Fibroblast of lung (primary cell): ENCODE data around the gene STX8. TPM values are rescaled to one million over a fixed set of nuclear protein-coding genes. Genes with fewer than 3 reads are reported as not detected.

ENCODE experiments used
- DNase-seq, 2 donors: peaks; one replicate each; pipeline versions ENCODE4 v3.0.0 to v3.0.0-alpha.2; 2010; ENCODE audit warnings: low read depth in 2 of 2
- H2AFZ ChIP-seq: 2 replicates; pipeline ENCODE4 v1.5.1; 2012; ENCODE audit warnings: low read length, control low read depth, inconsistent platforms
- H3K27ac ChIP-seq: 2 replicates; pipeline ENCODE4 v1.5.1; 2011; ENCODE audit warnings: low read length, control low read depth; ENCODE audit not compliant: insufficient read depth
- H3K27me3 ChIP-seq: 2 replicates; pipeline ENCODE4 v1.5.1; 2011; ENCODE audit warnings: mild to moderate bottlenecking, low read length; ENCODE audit not compliant: control insufficient read depth, insufficient read depth
- H3K36me3 ChIP-seq: 2 replicates; pipeline ENCODE4 v1.5.1; 2011; ENCODE audit warnings: low read length; ENCODE audit not compliant: control insufficient read depth, insufficient read depth
- H3K4me1 ChIP-seq: 2 replicates; pipeline ENCODE4 v1.5.1; 2011; ENCODE audit warnings: low read length; ENCODE audit not compliant: control insufficient read depth, insufficient read depth; ENCODE audit errors: extremely low read depth
- H3K4me2 ChIP-seq: 2 replicates; pipeline ENCODE4 v1.5.1; 2011; ENCODE audit warnings: low read length, control low read depth; ENCODE audit not compliant: insufficient read depth; ENCODE audit errors: extremely low read depth
- H3K4me3 ChIP-seq, 4 experiments: fragments of 200-600 bp in 1 of 4; sonication (generic) in 1 of 4; replicated peaks in 1 of 4; 2 replicates each; pipeline ENCODE4 v1.5.1; 2011 to 2016; ENCODE audit warnings: low read length in 4 of 4, low read depth in 3 of 4, mild to moderate bottlenecking in 3 of 4, control low read depth in 2 of 4, inconsistent platforms in 1 of 4, mixed read lengths in 1 of 4; ENCODE audit not compliant: insufficient read depth in 1 of 4; ENCODE audit errors: control extremely low read depth in 1 of 4
- H3K79me2 ChIP-seq: 2 replicates; pipeline ENCODE4 v1.5.1; 2012; ENCODE audit warnings: mild to moderate bottlenecking, low read length, inconsistent platforms; ENCODE audit not compliant: control insufficient read depth, insufficient read depth
- H3K9ac ChIP-seq: 2 replicates; pipeline ENCODE4 v1.5.1; 2011; ENCODE audit warnings: mild to moderate bottlenecking, low read length, control low read depth; ENCODE audit not compliant: insufficient read depth
- H3K9me3 ChIP-seq: 2 replicates; pipeline ENCODE4 v1.5.1; 2012; ENCODE audit warnings: low read depth, low read length; ENCODE audit not compliant: control insufficient read depth, insufficient read depth
- H4K20me1 ChIP-seq: 2 replicates; pipeline ENCODE4 v1.5.1; 2011; ENCODE audit warnings: low read length; ENCODE audit not compliant: control insufficient read depth, insufficient read depth; ENCODE audit errors: extremely low read depth
- EZH2 ChIP-seq: IDR thresholded peaks from 2 replicates; pipeline ENCODE4 v1.5.1; 2012; ENCODE audit warnings: low read length, control low read depth, mild to moderate bottlenecking; ENCODE audit errors: missing control alignments
- polyA plus RNA-seq, 2 donors: library from polyadenylated mRNA; depleted of rRNA in 1 of 2; stranded (reverse) in 1 of 2; unstranded in 1 of 2; fragments of >200 nt; gene quantifications; 2 replicates each; pipeline ENCODE4 v1.2.1, GENCODE V29; 2011 to 2012; ENCODE audit warnings: missing spikeins in 1 of 2
- total RNA-seq: library from RNA; depleted of rRNA; stranded (reverse); fragments of >200 nt; gene quantifications from 2 replicates; pipeline ENCODE4 v1.2.1, GENCODE V29; 2014
- TF ChIP-seq, protein P1 (sequence below), 2 donors: IDR thresholded peaks in 1 of 2; conservative IDR thresholded peaks in 1 of 2; 1 replicate in 1 of 2; 2 replicates in 1 of 2; pipeline ENCODE4 v1.5.1; 2011 to 2012; ENCODE audit warnings: low read length in 2 of 2, control low read depth in 1 of 2, inconsistent platforms in 1 of 2, low read depth in 1 of 2, mild to moderate bottlenecking in 1 of 2

STX8 gene
- total and polyA plus RNA-seq, 2 donors (not counting 1 experiment from before 2014, with no cell fraction given): 84.7 to 128 TPM

DNA sequence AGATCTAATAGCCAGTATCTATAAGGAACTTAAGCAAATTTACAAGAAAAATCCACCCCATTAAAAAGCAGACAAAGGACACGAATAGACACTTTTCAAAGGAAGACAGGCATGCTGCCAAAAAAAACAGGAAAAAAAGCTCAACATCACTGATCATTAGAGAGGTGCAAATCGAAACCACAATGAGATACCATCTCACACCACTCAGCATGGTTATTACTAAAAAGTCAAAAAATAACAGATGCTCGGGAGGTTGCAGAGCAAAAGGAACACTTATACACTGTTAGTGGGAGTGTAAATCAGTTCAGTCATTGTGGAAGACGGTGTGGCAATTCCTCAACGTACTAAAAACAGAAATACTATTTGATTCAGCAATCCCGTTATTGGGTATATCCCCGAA is 9.6 kb downstream of the STX8 start:
- H3K4me2 ChIP-seq: no peak overlapping the region
- H3K9ac ChIP-seq: no peak overlapping the region
- no peaks in the 10 kb centered on the region for H4K20me1 ChIP-seq
- TF ChIP-seq, protein P1, sequence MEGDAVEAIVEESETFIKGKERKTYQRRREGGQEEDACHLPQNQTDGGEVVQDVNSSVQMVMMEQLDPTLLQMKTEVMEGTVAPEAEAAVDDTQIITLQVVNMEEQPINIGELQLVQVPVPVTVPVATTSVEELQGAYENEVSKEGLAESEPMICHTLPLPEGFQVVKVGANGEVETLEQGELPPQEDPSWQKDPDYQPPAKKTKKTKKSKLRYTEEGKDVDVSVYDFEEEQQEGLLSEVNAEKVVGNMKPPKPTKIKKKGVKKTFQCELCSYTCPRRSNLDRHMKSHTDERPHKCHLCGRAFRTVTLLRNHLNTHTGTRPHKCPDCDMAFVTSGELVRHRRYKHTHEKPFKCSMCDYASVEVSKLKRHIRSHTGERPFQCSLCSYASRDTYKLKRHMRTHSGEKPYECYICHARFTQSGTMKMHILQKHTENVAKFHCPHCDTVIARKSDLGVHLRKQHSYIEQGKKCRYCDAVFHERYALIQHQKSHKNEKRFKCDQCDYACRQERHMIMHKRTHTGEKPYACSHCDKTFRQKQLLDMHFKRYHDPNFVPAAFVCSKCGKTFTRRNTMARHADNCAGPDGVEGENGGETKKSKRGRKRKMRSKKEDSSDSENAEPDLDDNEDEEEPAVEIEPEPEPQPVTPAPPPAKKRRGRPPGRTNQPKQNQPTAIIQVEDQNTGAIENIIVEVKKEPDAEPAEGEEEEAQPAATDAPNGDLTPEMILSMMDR (conservative IDR thresholded peaks at IDR 0.05 in 1 of 2, IDR thresholded peaks at IDR 0.05 in 1 of 2; ENCODE audit: low read depth in 1 of 2, low read length in 2 of 2): no peak
- no peak for TF ChIP-seq EZH2
- H3K4me3 ChIP-seq: no peak overlapping the region
- no peaks in the 10 kb centered on the region for H3K9me3 ChIP-seq
- no peak overlapping the region for H2AFZ ChIP-seq
- peak in 1 of 2 donors; percentile 21 for DNase-seq
- H3K27me3 ChIP-seq: no peaks in the 10 kb centered on the region
- no peak overlapping the region for H3K27ac ChIP-seq
- peaks cover 2% of the 10 kb centered on the region for H3K79me2 ChIP-seq
- H3K4me1 ChIP-seq: no peaks in the 10 kb centered on the region
- no peaks in the 10 kb centered on the region for H3K36me3 ChIP-seq

DNA sequence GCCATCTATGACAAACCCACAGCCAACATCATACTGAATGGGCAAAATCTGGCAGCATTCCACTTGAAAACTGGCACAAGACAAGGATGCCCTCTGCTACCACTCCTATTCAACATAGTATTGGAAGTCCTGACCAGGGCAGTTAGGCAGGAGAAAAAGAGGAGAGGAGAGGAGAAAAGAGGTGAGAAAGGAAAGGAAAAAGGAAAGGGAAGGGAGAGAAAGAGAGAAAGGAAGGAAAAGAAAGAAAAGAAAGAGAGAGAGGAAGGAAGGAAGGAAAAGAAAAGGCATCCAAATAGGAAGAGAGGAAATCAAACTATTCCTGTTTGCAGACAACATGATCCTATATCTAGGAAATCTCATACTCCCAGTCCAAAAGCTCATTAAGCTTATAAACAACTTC is 11.5 kb downstream of the STX8 start:
- no peak for TF ChIP-seq EZH2
- TF ChIP-seq, protein P1 (conservative IDR thresholded peaks at IDR 0.05 in 1 of 2, IDR thresholded peaks at IDR 0.05 in 1 of 2; ENCODE audit: low read depth in 1 of 2, low read length in 2 of 2): no peak
- H4K20me1 ChIP-seq: no peaks in the 10 kb centered on the region
- no peak for DNase-seq

DNA sequence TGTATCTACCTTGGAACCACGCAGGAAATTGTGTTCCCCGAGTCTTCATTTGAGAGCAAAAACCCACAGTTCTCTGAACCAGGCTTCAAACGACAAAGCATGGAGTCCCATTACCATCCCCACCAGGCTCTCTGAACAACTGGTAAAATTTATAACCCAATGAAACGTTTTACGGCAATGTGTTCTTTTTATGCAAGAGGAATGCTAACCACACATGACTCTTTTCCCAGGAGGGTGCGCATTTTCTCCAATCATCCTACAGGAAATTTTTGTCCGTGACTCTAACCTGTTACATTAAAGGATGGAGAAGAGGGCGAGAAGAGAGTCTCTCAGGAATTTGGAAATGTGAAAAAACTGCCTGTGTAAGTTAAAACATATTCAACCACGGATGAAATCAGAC is 17.8 kb downstream of the STX8 start:
- no peaks in the 10 kb centered on the region for H3K27me3 ChIP-seq
- H3K4me3 ChIP-seq: no peak overlapping the region
- no peaks in the 10 kb centered on the region for H3K79me2 ChIP-seq
- H3K4me1 ChIP-seq: no peaks in the 10 kb centered on the region
- H3K36me3 ChIP-seq: no peaks in the 10 kb centered on the region
- H4K20me1 ChIP-seq: no peaks in the 10 kb centered on the region
- no peak for DNase-seq
- H3K9ac ChIP-seq: no peak overlapping the region
- no peak overlapping the region for H3K27ac ChIP-seq
- no peaks in the 10 kb centered on the region for H3K9me3 ChIP-seq
- no peak for TF ChIP-seq EZH2
- TF ChIP-seq, protein P1 (conservative IDR thresholded peaks at IDR 0.05 in 1 of 2, IDR thresholded peaks at IDR 0.05 in 1 of 2; ENCODE audit: low read depth in 1 of 2, low read length in 2 of 2): no peak
- no peak overlapping the region for H3K4me2 ChIP-seq
- no peak overlapping the region for H2AFZ ChIP-seq

More for the DNA sequence above, 11.5 kb downstream of the STX8 start:
- H3K4me1 ChIP-seq: no peaks in the 10 kb centered on the region
- H3K27ac ChIP-seq: no peak overlapping the region
- no peak overlapping the region for H2AFZ ChIP-seq
- no peak overlapping the region for H3K4me2 ChIP-seq
- H3K9ac ChIP-seq: no peak overlapping the region
- H3K36me3 ChIP-seq: no peaks in the 10 kb centered on the region
- no peaks in the 10 kb centered on the region for H3K27me3 ChIP-seq
- no peaks in the 10 kb centered on the region for H3K79me2 ChIP-seq
- no peak overlapping the region for H3K4me3 ChIP-seq
- no peaks in the 10 kb centered on the region for H3K9me3 ChIP-seq
